Fibroblast of lung (primary cell): ENCODE results near the gene KDR.

Experiments
- CTCF ChIP-seq, 2 donors: IDR thresholded peaks in 1 of 2; conservative IDR thresholded peaks in 1 of 2; 1 replicate in 1 of 2; 2 replicates in 1 of 2; pipeline ENCODE4 v1.5.1; 2011 to 2012; ENCODE audit warnings: low read length in 2 of 2, control low read depth in 1 of 2, inconsistent platforms in 1 of 2, low read depth in 1 of 2, mild to moderate bottlenecking in 1 of 2
- EZH2 ChIP-seq: IDR thresholded peaks from 2 replicates; pipeline ENCODE4 v1.5.1; 2012; ENCODE audit warnings: low read length, control low read depth, mild to moderate bottlenecking; ENCODE audit errors: missing control alignments

- TF ChIP-seq EZH2 (no peak), CTCF (conservative IDR thresholded peaks at IDR 0.05 in 1 of 2, IDR thresholded peaks at IDR 0.05 in 1 of 2; ENCODE audit: low read depth in 1 of 2, low read length in 2 of 2) (no peak)
These were observed 74.9 kb downstream of the KDR start for GRCh38 chr4:55050418-55050950.
